MM.1S (cell line): ENCODE results near the gene ITGA2B.
A peak's percentile ranks its signal among the peaks of the same experiment; 100 is the strongest.

Experiments
- DNase-seq: peaks from one replicate; pipeline ENCODE4 v3.0.0-alpha.2; 2015
- H2AFZ ChIP-seq: fragments of 300-600 bp; sonication (generic); 2 replicates; pipeline ENCODE4 v1.6.0; 2016; ENCODE audit warnings: antibody characterized with exemption, low read length
- H3F3A ChIP-seq: fragments of 300-600 bp; sonication (generic); 2 replicates; pipeline ENCODE4 v1.6.1; 2016; ENCODE audit warnings: mild to moderate bottlenecking, antibody characterized with exemption, low read length, moderate library complexity, mixed read lengths; ENCODE audit not compliant: insufficient read depth
- H3K27ac ChIP-seq: fragments of 300-600 bp; sonication (generic); 2 replicates; pipeline ENCODE4 v1.5.1; 2016; ENCODE audit warnings: mild to moderate bottlenecking, low read length
- H3K27me3 ChIP-seq: fragments of 300-600 bp; sonication (generic); replicated peaks from 2 replicates; pipeline ENCODE4 v1.6.0; 2016; ENCODE audit warnings: low read length; ENCODE audit not compliant: insufficient read depth
- H3K36me3 ChIP-seq: fragments of 300-600 bp; sonication (generic); replicated peaks from 2 replicates; pipeline ENCODE4 v1.6.1; 2016; ENCODE audit warnings: mild to moderate bottlenecking, low read length, mixed read lengths; ENCODE audit not compliant: insufficient read depth
- H3K4me1 ChIP-seq: fragments of 300-600 bp; sonication (generic); 2 replicates; pipeline ENCODE4 v1.6.1; 2016; ENCODE audit warnings: low read length, mixed read lengths
- H3K4me2 ChIP-seq: fragments of 300-600 bp; sonication (generic); 2 replicates; pipeline ENCODE4 v1.6.0; 2016; ENCODE audit warnings: low read depth, low read length
- H3K4me3 ChIP-seq: fragments of 300-600 bp; sonication (generic); 2 replicates; pipeline ENCODE4 v1.5.1; 2016; ENCODE audit warnings: low read length, mixed read lengths
- H3K79me2 ChIP-seq: fragments of 300-600 bp; sonication (generic); 2 replicates; pipeline ENCODE4 v1.6.1; 2016; ENCODE audit warnings: mixed run types, low read length, mixed read lengths
- H3K9ac ChIP-seq: fragments of 300-600 bp; sonication (generic); 2 replicates; pipeline ENCODE4 v1.6.1; 2016; ENCODE audit warnings: low read length, mixed read lengths
- H3K9me2 ChIP-seq: fragments of 300-600 bp; sonication (generic); replicated peaks from 2 replicates; pipeline ENCODE4 v1.6.1; 2016; ENCODE audit warnings: mild to moderate bottlenecking, low read length, mixed read lengths; ENCODE audit not compliant: insufficient read depth
- H3K9me3 ChIP-seq: fragments of 300-600 bp; sonication (generic); replicated peaks from 2 replicates; pipeline ENCODE4 v1.6.1; 2016; ENCODE audit warnings: mild to moderate bottlenecking, low read length, mixed read lengths; ENCODE audit not compliant: insufficient read depth
- H4K20me1 ChIP-seq: fragments of 300-600 bp; sonication (generic); 2 replicates; pipeline ENCODE4 v1.6.1; 2016; ENCODE audit warnings: mild to moderate bottlenecking, low read length, moderate library complexity, mixed read lengths; ENCODE audit not compliant: insufficient read depth
- CTCF ChIP-seq: fragments of 300-600 bp; sonication (generic); IDR thresholded peaks from 2 replicates; pipeline ENCODE4 v1.5.1; 2016; ENCODE audit warnings: antibody characterized with exemption, low read length, mixed read lengths
- EZH2 ChIP-seq: fragments of 300-600 bp; sonication (generic); optimal IDR thresholded peaks from 2 replicates; pipeline ENCODE3; 2017; ENCODE audit warnings: low read depth, mild to moderate bottlenecking, antibody characterized with exemption, low read length, mixed read lengths
- EZH2phosphoT487 ChIP-seq: fragments of 300-600 bp; sonication (generic); IDR thresholded peaks from 2 replicates; pipeline ENCODE4 v1.6.1; 2018; ENCODE audit warnings: antibody characterized with exemption, low read length

ITGA2B gene

GRCh38 chr17:44389281-44389680 lies at the start of gene ITGA2B:
Gene ITGA2B (minus strand): TSS chr17:44389649. CDS start chr17:44389473, 176 bp downstream.
- no peak within 1 kb of the TSS for H2AFZ ChIP-seq
- H3K9ac ChIP-seq = no peak within 1 kb of the TSS
- H3K27ac ChIP-seq = no peak within 1 kb of the TSS

GRCh38 chr17:44439168-44439567 lies 49.7 kb upstream of the ITGA2B start:
- H3K4me1 ChIP-seq = peaks cover 11% of the 10 kb centered on the region
- H3K9ac ChIP-seq = no peak overlapping the region
- no peaks in the 10 kb centered on the region for H3K9me3 ChIP-seq
- no peaks in the 10 kb centered on the region; the same call in 1 of the 2 replicates for H3F3A ChIP-seq
- no peaks in the 10 kb centered on the region for H3K27me3 ChIP-seq
- no peak overlapping the region for H3K27ac ChIP-seq
- H3K79me2 ChIP-seq = peaks cover 51% of the 10 kb centered on the region
- H4K20me1 ChIP-seq = peaks cover 3% of the 10 kb centered on the region; the same call in 1 of the 2 replicates
- peaks cover 8% of the 10 kb centered on the region; the same call in 1 of the 2 replicates for H3K36me3 ChIP-seq
- H3K4me2 ChIP-seq = no peak overlapping the region
- no peak overlapping the region for H3K4me3 ChIP-seq
- TF ChIP-seq CTCF = no peak
- TF ChIP-seq EZH2 = no peak
- no peak for TF ChIP-seq EZH2phosphoT487
- no peak overlapping the region for H2AFZ ChIP-seq
- no peak for DNase-seq
- H3K9me2 ChIP-seq = no peaks in the 10 kb centered on the region

More at GRCh38 chr17:44389281-44389680, at the start of gene ITGA2B:
- Histone ChIP-seq H3K9me3 (no peaks in the 10 kb centered on the region), H3K79me2 (no peaks in the 10 kb centered on the region), H3K9me2 (no peaks in the 10 kb centered on the region), H3F3A (no peaks in the 10 kb centered on the region), H3K4me2 (no peak within 1 kb of the TSS), H3K36me3 (no peaks in the 10 kb centered on the region), H4K20me1 (no peaks in the 10 kb centered on the region), H3K27me3 (no peaks in the 10 kb centered on the region; the same call in 1 of the 2 replicates), H3K4me3 (no peak within 1 kb of the TSS), H3K4me1 (no peaks in the 10 kb centered on the region)
- TF ChIP-seq CTCF (no peak), EZH2 (no peak), EZH2phosphoT487 (no peak)
- DNase-seq = no peak

GRCh38 chr17:44438636-44439035 lies 49.2 kb upstream of the ITGA2B start:
- no peak overlapping the region for H3K27ac ChIP-seq
- DNase-seq = peak; percentile 64
- no peak overlapping the region for H2AFZ ChIP-seq
- H3K4me3 ChIP-seq = no peak overlapping the region
- H3K27me3 ChIP-seq = no peaks in the 10 kb centered on the region
- H3K9me3 ChIP-seq = no peaks in the 10 kb centered on the region
- no peaks in the 10 kb centered on the region for H3K9me2 ChIP-seq
- H3K9ac ChIP-seq = no peak overlapping the region
- H3K4me2 ChIP-seq = no peak overlapping the region
- H3K36me3 ChIP-seq = peaks cover 8% of the 10 kb centered on the region; the same call in 1 of the 2 replicates
- H3F3A ChIP-seq = no peaks in the 10 kb centered on the region; the same call in 1 of the 2 replicates
- TF ChIP-seq EZH2 (no peak), EZH2phosphoT487 (no peak), CTCF (no peak)
- H4K20me1 ChIP-seq = peaks cover 3% of the 10 kb centered on the region; the same call in 1 of the 2 replicates
- H3K79me2 ChIP-seq = peaks cover 47% of the 10 kb centered on the region
- peaks cover 11% of the 10 kb centered on the region for H3K4me1 ChIP-seq
